RWPE2 (cell line): ENCODE data around the gene ZNF554.

Source experiments
- ATAC-seq: fragments of 200-7000 bp; cut with Tn5 transposase; 3 replicates; pipeline ENCODE4 v1.9.1; 2021; ENCODE audit warnings: low read depth
- DNase-seq: peaks from one replicate; pipeline ENCODE4 v3.0.0-alpha.2; 2020; ENCODE audit warnings: low spot score
- H3K27ac ChIP-seq: fragments of 450-650 bp; 2 replicates; pipeline ENCODE4 v1.5.1; 2017; ENCODE audit warnings: mild to moderate bottlenecking; ENCODE audit not compliant: poor library complexity, severe bottlenecking
- H3K27me3 ChIP-seq: fragments of 250-450 bp; sonication (Bioruptor Pico); 2 replicates; pipeline ENCODE4 v1.5.1; 2021; ENCODE audit warnings: mild to moderate bottlenecking, moderate library complexity; ENCODE audit not compliant: insufficient read depth, poor library complexity, severe bottlenecking
- H3K36me3 ChIP-seq: fragments of 250-450 bp; sonication (Bioruptor Pico); 2 replicates; pipeline ENCODE4 v1.5.1; 2020; ENCODE audit warnings: low read depth, mild to moderate bottlenecking, moderate library complexity
- H3K4me1 ChIP-seq: fragments of 250-450 bp; sonication (Bioruptor Pico); 2 replicates; pipeline ENCODE4 v1.5.1; 2021; ENCODE audit warnings: mild to moderate bottlenecking, moderate library complexity; ENCODE audit not compliant: insufficient read depth, poor library complexity, severe bottlenecking
- H3K4me3 ChIP-seq: fragments of 250-450 bp; sonication (Bioruptor Pico); 2 replicates; pipeline ENCODE4 v1.5.1; 2021; ENCODE audit warnings: mild to moderate bottlenecking, moderate library complexity; ENCODE audit not compliant: severe bottlenecking
- H3K9me3 ChIP-seq: fragments of 250-450 bp; sonication (Bioruptor Pico); 2 replicates; pipeline ENCODE4 v1.5.1; 2021; ENCODE audit warnings: mild to moderate bottlenecking, moderate library complexity; ENCODE audit not compliant: severe bottlenecking
- TF ChIP-seq, protein P1 (sequence below): fragments of 450-650 bp; IDR thresholded peaks from one replicate; pipeline ENCODE4 v1.5.1; 2017; ENCODE audit warnings: mild to moderate bottlenecking, moderate library complexity; ENCODE audit not compliant: poor library complexity, severe bottlenecking

The ZNF554 gene

DNA sequence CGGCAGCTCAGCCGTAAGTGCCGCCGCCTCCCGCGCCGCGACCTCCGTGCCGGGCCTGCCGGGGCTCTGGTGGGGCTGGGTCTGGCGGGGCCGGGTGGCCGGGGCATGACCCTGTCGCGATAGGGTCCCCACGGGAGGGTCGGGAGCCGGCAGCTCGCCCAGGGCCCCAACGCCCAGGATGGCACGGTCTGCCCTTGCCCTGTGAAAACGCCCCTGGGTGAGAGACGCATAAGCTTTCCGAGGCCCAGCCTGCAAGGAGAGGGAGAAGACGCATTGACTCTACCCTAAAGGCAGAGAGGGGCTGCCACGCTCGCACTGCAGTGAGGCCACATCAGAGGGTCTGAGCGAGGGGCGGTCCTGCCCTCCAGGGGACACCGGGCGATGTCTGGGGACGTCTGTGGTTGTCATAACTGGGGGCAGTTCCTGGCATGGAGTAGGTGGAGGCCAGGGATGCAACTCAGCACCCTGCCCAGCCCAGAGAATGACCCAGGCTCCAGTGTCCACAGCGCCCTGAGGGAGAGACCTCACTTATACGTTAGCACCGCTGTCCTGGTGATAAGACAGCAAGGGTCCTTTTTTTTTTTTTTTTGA is 539 bp downstream of the ZNF554 start:
- no peak for DNase-seq
- Histone ChIP-seq H3K4me3 (peak overlapping the region; percentile 100), H3K4me1 (no peaks in the 10 kb centered on the region), H3K27ac (no peak overlapping the region), H3K36me3 (no peaks in the 10 kb centered on the region), H3K9me3 (no peaks in the 10 kb centered on the region), H3K27me3 (no peaks in the 10 kb centered on the region)
- TF ChIP-seq, protein P1, sequence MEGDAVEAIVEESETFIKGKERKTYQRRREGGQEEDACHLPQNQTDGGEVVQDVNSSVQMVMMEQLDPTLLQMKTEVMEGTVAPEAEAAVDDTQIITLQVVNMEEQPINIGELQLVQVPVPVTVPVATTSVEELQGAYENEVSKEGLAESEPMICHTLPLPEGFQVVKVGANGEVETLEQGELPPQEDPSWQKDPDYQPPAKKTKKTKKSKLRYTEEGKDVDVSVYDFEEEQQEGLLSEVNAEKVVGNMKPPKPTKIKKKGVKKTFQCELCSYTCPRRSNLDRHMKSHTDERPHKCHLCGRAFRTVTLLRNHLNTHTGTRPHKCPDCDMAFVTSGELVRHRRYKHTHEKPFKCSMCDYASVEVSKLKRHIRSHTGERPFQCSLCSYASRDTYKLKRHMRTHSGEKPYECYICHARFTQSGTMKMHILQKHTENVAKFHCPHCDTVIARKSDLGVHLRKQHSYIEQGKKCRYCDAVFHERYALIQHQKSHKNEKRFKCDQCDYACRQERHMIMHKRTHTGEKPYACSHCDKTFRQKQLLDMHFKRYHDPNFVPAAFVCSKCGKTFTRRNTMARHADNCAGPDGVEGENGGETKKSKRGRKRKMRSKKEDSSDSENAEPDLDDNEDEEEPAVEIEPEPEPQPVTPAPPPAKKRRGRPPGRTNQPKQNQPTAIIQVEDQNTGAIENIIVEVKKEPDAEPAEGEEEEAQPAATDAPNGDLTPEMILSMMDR = no peak
- peak; percentile 9; the same call in 2 of the 3 replicates for ATAC-seq

DNA sequence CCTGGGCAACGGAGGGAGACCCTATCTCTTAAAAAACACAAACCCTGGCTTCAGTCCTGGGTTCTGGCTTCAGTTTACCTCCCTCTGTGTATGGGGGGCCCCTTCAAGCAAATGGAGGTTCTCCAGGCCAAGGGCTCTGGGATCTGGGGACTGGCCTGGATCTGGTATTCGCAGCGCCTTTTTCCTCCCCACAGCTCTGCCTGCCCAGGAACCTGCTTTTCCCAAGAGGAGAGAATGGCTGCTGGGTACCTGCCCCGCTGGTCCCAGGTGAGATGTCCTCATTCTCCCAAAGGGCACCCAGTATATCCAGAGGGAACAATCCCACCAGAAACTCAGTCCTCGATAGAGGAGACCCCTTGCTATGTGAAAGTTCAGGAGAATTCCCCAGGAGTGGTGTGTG is 3.2 kb downstream of the ZNF554 start:
- H3K9me3 ChIP-seq = no peaks in the 10 kb centered on the region
- H3K36me3 ChIP-seq = no peaks in the 10 kb centered on the region
- TF ChIP-seq, protein P1 = no peak
- no peak overlapping the region for H3K4me3 ChIP-seq
- no peak overlapping the region for H3K27ac ChIP-seq
- no peaks in the 10 kb centered on the region for H3K4me1 ChIP-seq
- DNase-seq (no peak), ATAC-seq (no peak)
- H3K27me3 ChIP-seq = no peaks in the 10 kb centered on the region

- H3K27ac ChIP-seq = no peak overlapping the region
- TF ChIP-seq, protein P1 = no peak
- H3K4me3 ChIP-seq = no peak overlapping the region
- no peaks in the 10 kb centered on the region for H3K27me3 ChIP-seq
- DNase-seq = no peak
- H3K4me1 ChIP-seq = no peaks in the 10 kb centered on the region
- H3K9me3 ChIP-seq = no peaks in the 10 kb centered on the region
- ATAC-seq = no peak
- H3K36me3 ChIP-seq = no peaks in the 10 kb centered on the region
Measured at GRCh38 chr19:2823646-2824045, 4.0 kb downstream of the ZNF554 start.

DNA sequence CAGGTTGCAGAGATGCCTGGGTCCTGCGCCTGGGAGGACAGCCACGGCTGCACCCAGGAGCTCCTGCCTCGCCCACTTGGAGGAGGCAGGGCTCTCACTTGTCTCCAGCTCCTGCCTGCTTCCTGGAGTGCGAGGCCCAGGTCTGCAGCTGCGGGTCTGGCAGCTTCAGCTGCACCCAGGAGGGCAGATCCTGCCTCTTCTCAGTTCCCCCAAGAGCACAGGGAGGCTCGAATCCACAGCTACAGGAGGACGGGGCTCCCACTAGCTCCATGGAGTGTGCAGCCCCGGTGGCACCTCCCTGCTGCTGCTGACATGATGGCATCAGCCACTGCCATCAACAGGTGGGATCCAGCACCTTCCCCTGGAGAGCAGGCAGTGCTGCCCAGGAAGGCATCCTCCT is 4.5 kb downstream of the ZNF554 start:
- H3K4me3 ChIP-seq = no peak overlapping the region
- H3K27ac ChIP-seq = no peak overlapping the region
- H3K36me3 ChIP-seq = no peaks in the 10 kb centered on the region
- H3K27me3 ChIP-seq = no peaks in the 10 kb centered on the region
- ATAC-seq = no peak
- H3K9me3 ChIP-seq = no peaks in the 10 kb centered on the region
- TF ChIP-seq, protein P1 = no peak
- no peak for DNase-seq
- no peaks in the 10 kb centered on the region for H3K4me1 ChIP-seq

DNA sequence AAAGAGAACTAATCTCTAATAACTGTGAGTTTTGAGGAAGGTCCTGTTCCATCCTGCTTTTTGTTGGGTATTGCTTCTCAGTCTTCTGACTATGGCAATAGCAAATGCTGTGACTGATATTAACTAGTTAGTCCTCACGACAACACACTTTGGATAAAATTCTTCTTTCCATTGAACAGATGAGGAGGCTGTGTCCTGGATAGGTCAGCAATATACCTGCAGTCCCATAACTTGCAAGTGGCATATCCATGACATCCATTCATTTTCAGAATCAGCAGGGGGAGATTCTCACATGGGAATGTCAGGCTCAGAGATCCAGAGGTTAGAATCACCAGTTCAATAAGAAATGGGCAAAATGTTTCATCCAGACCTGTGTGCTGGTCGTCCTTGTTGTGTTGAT is 7.4 kb downstream of the ZNF554 start:
- DNase-seq (no peak), ATAC-seq (no peak)
- H3K36me3 ChIP-seq = no peaks in the 10 kb centered on the region
- H3K27ac ChIP-seq = no peak overlapping the region
- H3K4me1 ChIP-seq = no peaks in the 10 kb centered on the region
- TF ChIP-seq, protein P1 = no peak
- no peaks in the 10 kb centered on the region for H3K9me3 ChIP-seq
- H3K27me3 ChIP-seq = no peaks in the 10 kb centered on the region
- no peak overlapping the region for H3K4me3 ChIP-seq
